DMS 273 (cell line): ENCODE results near the gene TRIM4.
"Not testable (repeated sequence)": the region's sequence is repeated elsewhere in the genome, so short reads cannot be mapped to it uniquely, and the experiment has no call there.

Experiments
- DNase-seq: peaks from one replicate; lab custom pipeline; 2025; ENCODE audit not compliant: unreplicated experiment; lab: John Stamatoyannopoulos, UW

Gene TRIM4

DNA sequence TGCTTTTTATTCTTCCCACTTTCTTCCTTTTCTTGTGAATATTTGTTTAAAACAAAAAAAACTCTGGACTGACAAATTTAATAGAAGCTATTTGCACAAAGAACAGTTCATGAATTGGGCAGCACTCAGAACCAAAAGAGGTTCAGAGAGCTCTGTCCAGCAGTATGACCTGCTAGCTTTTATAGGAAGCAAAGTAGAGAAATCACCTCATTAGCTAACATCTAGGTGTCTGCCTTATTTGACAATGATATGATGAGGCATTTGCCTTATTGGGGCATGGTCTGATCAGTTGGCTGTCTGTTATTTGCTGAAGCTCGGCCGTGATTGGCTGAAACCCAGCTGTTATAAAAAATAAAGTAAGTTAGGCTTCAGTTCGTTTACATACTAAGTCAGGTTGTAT is 819 bp upstream of the TRIM4 start:
- no peak for DNase-seq

DNA sequence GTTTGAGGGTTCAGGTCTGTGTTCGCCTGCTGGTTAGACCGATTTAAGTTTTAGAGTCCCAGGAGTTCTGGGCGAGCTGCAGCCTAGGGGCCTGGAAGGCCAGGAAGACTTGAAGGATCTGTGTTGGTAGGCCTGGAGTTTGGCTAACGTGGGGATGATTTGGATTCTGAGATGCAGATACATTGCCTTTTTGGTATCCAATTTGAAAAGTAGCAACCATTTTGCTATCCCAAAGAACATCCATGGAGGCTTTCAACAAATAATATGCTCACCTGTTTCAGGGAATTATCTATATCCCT is 433 bp upstream of the TRIM4 start:
- DNase-seq = no peak

DNA sequence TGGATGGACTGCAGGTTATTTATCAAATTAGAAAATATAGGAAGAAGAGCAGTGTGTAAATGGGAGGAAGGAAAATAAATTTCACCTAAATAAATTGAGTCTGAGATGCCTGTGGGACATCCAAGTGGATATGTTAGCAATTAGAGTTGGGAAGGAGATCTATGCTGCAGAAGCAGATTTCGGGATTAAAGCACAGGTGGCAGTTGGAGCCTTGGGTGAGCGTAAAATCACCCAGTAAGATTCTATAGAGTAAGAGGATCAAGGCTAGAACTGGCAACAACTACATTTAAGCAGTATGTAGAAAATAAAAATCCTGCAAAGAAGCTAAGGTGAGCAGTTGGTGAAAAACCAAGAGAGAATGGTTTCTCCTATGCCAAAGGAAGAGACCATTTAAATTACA is 8.4 kb downstream of the TRIM4 start:
- DNase-seq = no peak

DNA sequence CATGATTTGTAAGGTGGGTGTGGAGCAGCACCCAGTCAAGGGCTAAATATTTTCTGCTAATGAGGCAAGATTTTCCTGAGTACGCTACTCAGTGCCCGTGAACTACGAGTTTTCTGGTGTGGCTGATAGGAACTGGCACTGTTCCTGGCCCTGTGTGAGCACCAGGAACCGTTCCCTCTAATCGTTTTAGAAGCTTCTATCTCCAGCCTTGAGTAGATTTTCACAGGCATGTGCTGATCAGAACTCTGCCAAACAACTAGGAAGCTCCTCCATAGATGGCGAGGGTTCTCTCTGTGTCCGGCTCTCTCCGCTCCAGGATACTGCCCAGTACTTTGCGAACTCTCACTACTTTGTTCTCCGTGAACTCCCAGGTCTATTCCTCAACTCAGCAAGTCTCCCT is 17.7 kb downstream of the TRIM4 start:
- no peak for DNase-seq

DNA sequence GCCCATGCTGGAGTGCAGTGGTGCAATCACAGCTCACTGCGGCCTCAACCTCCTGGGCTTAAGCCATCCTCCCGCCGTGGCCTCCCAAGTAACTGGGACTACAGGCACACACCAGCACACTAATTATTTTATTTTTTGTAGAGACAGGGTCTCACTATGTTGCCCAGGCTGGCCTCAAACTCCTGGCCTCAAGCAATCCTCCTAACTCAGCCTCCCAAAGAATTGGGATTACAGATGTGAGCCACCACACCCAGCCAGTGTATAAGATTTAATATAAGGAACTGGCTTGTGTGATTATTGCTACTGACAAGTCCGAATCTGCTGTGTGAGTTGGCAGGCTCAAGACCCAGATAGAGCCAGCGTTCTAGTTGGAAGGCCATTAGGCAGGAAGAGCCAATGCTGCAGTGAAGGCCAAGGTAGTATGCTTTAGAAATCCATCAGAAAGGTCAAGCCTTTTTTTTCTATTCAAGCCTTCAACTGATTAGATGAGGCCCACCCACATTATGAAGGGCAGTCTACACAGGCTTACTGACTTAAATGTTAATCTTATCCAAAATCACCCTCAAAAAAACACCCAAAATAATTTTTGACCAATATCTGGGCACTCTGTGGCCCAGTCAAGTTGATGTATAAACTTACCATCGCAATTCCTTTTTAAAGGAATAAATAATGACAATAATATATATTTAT is 19.4 kb downstream of the TRIM4 start:
- DNase-seq = no peak

DNA sequence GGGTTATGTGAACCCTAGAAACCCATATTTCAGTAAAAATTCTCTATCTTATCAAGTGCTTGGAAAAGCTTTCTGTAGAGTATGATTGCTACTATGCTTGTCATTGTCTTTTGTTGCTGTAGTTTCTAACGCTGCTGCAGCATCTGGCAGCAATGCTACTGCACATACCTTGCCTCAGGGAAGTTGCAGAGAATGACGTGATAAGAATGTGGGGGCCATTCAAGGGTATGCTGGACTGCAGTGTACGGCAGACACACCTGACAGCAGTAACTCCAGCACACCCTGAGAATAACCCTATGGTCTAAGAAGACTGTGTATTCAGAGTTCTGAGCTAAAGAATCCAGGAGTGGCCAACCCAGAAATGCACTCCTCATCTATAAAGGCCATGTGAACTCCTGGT is 20.5 kb downstream of the TRIM4 start:
- no peak for DNase-seq

DNA sequence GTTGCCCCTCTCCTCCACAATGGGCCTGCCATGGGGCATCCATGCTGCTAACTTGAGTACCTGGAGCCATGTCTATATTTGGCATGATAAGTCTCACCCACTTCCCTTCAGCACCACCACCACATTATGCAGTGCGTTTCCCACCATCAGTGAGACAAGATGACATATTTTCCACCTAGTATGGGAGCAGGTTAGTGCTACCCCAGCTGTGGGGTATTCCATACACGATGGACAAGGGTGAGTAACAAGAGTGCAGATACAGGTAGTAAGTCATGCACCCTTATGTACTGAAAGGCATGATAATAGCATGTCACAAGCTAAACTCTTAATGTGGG is 21.3 kb downstream of the TRIM4 start:
- no peak for DNase-seq

DNA sequence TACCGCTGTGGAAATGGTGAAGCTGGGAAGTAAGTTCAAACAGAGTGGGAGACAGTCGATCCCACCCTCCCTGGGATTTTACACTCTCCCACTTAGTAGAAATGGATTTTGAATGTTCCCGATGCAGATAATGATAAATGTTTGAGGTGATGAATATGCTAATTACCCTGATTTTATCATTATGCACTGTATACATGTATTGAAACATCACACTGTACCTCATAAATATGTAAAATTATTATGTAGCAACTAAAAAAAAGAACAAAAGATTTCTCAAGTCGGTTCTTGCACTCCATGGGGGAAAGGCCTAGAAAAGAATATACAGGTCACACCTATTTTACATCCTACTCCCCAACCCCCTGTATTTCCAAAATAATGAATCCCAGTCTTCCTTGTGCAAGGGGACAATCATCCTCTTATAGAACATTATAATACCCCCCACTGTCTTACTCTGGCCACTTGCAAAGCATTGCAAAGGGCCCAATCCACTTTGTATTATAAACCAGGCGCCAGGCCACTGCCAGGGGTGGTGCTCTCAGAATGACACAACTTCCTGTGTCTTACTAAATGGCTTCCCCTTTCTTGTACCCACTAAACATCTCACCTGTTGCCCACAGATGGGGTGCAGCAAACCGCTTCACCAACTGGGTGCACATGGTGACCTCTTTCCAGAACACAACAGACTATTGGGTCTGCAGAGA is 21.9 kb downstream of the TRIM4 start:
- DNase-seq = no peak

DNA sequence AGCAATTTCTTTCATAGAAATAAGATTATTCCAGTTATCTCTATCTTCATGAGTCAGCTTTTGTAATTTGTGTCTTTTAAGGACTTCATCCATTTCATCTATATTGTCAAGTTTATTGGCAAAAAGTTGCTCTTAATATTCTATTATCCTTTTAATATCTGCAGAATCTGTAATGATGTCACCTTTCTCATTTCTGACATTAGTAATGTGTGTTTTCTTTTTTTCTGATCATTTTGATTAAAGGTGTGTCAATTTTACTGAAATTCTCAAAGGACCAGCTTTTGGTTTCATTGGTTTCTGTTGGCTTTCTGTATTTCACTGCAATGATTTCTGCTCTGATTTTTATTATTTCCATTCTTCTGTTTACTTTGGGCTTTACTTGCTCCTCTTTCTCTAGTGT is 24.6 kb downstream of the TRIM4 start:
- no peak for DNase-seq

DNA sequence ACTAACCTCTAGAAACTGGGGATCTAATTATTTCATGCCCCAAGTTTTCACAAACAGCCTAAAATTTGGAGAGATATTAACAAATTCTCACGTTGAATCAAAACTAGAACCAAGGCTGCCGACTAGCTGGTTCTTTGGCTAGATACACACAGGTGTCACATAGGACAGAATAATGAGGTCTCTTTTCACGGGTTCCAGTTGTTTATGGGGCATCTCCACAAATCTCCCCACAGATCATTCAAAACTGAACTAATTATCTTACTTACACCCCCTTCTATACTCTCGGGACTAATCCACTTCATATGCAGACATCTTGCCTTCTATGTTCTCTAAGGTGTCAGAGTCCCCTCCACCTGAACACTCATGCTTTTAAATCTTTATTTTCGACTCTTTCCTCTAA is 26.1 kb downstream of the TRIM4 start:
- DNase-seq = no peak

DNA sequence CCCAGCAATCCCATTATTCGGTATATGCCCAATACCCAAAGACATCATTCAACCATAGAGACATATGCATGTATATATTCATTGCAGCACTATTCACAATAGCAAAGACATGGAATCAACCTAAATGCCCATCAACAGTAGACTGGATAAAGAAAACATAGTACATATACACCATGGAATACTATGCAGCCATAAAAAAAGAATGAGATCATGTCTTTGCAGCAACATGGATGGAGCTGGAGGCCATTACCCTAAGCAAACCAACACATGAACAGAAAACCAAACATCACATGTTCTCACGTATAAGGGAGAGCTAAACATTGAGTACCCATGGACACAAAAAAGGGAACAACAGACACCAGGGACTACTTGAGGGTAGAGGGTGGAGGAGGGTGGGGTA is 29.0 kb downstream of the TRIM4 start:
- DNase-seq = not testable (repeated sequence)

DNA sequence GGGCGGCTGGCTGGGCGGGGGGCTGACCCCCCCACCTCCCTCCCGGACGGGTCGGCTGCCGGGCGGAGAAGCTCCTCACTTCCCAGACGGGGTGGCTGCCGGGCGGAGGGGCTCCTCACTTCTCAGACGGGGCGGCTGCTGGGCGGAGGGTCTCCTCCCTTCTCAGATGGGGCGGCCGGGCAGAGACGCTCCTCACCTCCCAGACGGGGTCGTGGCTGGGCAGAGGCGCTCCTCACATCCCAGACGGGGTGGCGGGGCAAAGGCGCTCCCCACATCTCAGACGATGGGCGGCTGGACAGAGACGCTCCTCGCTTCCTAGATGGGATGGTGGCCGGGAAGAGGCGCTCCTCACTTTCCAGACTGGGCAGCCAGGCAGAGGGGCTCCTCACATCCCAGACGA is 31.0 kb downstream of the TRIM4 start:
- not testable (repeated sequence) for DNase-seq

DNA sequence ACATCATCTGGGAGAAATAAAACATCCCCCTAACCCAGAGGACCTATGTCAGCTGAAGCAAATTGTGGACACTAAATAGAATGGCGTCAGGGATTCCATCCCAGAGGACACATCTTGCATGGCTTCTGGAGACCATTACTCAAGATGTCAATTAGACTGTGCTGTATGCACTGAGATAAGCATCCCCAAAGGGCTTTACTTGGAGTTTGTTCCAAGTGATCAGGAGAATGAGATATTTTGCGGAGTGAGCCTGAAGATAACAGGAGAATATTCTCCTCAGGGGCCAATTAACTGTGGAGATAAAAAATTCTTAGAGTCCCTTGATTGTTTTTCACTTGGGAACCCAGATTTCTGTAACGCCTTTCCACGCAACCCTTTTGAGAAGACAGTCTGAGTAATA is 38.0 kb downstream of the TRIM4 start:
- DNase-seq = no peak

DNA sequence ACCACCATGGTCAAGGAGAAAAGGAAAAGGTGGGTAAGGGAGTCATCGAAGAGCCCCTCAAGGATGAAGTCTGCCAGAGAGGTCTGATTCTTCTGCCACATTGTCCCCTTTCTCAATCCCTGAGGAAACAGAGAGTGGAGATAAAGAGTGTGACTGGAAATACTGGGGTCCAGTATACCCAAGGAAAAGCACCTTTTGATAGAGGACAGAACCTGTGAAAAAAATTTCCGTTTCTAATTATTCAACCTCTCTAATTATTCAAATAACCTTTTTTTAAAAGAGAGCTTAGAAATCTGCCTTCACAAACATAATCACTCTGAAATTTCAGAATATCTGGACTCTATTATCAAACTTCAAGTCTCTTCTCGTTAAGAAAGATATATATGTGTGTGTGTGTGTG is 42.4 kb downstream of the TRIM4 start, which contains the start of gene OR2AE1:
OR2AE1 (minus strand) TSS at position 101 of the 400 bp plus-strand sequence; CDS start at position 101, 0 bp downstream.
- DNase-seq = no peak

DNA sequence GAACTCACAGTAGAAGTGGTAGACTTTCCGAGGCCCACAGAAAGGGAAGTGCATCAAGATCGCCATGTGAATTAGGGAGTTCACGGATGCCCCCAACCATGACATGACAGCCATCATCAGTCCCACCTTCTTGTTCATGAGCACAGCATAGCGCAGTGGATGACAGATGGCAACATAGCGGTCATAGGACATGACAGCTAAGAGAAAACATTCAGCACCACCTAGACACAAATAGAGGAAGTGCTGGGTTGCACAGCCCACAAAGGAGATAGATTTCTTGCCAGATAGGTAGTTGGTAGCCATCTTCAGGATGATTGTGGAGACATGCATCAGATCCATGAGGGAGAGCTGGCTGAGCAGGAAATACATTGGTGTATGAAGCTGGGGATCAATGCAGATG is 42.8 kb downstream of the TRIM4 start:
- no peak for DNase-seq

DNA sequence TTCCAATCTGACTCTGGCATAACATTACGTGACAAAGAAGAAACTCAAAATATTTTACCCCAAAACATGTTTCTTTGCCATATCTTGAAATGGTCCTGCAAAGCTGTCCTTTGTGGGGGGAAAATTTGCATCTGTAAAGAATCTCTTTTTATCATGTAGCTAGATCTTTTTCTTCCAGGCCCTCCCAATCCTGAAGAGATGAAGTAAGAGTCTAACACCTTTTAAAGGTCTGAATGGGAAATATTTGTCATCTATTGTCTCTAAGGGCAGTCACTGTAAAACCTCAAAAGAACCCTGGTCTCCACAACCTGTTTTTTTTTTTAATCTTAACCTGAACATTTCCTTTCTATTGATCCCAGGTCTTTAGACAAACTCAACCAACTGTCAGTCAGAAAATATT is 51.1 kb downstream of the TRIM4 start:
- no peak for DNase-seq

DNA sequence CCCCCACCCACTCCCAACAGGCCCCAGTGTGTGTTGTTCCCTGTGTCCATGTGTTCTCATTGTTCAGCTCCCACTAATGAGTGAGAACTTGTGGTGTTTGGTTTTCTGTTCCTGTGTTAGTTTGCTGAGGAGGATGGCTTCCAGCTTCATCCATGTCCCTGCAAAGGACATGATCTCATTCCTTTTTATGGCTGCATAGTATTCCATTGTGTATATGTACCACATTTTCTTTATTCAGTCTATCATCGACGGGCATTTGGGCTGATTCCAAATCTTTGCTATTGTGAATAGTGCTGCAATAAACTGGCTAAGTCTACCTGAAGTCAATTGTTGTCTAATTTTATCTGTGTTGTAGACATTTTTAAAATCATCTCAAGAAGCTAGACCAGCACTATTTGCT is 51.9 kb downstream of the TRIM4 start:
- not testable (repeated sequence) for DNase-seq

DNA sequence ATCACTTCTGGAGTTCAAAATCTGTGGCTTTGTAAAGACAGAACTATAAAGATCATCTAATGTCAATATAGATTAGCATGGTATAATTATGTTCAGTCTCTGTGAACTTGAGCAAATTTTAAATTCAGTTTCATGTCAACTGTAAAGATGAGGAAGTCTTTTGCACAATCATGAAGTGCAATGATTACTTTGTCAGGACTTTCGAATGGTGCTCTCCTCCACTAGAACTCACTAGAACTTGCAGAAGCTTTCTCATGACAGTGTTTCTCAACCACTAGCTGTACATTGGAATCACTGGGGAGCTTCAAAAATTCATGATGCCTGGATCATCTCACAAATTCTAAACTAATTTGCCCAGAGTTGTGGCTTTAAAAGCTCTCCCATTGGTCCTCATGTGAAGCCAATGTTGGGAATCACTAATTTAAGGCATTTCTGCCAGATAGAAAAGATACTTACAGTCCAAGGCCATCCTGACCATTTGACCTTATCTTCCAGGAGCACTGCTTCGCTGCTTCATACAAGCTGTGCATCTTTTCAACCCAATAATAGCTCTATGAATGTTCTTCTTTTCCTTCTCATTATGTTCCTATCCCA is 55.4 kb downstream of the TRIM4 start:
- DNase-seq = peak; percentile 40

DNA sequence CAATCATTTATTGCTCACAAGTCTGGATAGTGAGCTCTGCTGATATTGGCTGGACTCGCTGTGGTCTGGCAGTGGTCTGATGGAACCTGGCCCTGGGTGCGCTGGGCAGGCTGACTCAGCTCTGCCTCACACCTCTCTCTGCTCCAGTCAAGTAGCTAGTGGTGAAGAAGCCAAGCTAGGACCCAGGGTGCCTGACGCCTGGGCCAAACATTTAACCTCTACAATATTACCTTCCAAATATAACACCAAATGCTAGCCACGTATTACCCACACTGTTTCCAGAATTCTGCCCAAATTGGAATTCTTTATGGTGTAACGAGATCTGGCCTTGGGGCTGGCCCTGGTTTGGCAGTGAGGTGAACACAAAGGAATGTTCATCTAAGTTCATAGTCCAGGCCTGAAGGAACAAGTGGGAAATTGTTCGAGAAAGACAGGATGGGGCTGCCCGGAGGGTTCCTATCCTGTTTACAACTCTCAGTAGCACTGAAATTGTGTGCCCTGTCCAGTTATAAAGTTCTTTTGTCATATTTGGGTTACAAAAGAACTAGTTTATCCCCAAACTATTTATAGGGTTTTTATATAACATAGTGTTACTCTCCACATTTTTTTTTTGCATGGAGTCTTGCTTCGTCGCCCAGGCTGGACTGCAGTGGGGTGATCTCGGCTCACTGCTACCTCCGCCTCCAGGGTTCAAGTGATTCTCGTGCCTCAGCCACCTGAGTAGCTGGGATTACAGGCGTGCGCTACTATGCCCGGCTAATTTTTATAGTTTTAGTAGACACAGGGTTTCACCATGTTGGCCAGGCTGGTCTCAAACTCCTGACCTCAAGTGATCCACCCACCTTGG is 58.8 kb downstream of the TRIM4 start:
- DNase-seq = no peak

DNA sequence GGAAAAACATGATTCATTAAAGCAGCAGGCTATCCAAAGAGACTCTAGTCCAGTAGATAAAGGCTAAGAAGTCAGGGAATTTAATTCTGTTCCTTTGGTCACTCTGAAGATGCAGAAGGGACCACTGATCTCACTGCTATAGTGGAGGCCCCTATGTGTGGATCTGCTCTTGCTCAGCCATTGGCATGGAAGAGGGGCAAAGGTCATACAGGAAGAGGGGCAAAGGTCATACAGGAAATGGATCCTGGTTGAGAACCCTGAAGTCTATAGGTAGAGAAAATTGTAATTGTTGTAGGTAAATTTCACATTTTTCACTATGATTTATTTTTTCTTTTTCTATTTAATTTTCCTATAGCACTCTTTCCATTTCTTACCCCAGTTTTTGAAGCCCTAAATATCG is 64.1 kb downstream of the TRIM4 start:
- no peak for DNase-seq

DNA sequence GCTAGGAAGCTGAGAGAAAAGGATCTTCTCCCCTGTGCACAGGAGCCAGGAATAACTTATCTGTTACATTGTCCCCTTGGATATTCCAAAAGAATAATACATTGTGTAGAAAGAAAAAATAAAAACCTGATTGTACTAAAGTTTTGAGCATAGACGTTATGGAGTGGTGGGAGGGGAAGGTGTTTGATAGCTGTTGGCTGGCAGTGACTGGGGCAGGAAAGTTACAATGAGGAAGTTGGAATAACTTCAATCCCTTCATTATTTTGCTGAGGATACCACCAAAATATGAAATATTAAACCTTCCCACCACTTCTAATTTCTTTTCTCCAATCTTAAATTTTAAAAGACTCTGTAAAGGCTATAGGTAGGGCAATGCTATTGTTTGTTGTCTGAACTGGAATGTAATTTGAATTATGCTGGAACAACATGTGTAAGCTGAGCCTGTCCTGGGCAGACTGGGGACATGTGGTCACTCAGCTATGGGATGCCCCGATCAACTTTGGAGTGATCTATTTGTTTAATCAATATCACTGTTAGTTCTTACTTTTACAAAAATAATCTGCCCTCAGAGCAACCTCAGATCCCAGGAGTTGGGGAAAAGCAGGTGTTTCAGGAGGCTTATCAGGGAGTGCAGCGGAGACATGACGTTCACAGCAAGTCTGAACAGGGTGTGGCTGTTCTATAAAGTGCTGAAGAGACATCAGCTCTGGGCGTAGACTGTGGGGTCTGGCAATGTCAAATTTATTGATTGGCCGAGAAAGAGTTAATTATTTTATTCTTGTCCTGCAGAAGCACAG is 70.7 kb downstream of the TRIM4 start:
- no peak for DNase-seq
